ENCODE measurements around the gene LAMA1. TPM values are rescaled to one million over a fixed set of nuclear protein-coding genes. Genes with fewer than 3 reads are reported as not detected.

The LAMA1 gene
- total RNA-seq, 1 experiment from 2014 or later = 129 TPM

DNA sequence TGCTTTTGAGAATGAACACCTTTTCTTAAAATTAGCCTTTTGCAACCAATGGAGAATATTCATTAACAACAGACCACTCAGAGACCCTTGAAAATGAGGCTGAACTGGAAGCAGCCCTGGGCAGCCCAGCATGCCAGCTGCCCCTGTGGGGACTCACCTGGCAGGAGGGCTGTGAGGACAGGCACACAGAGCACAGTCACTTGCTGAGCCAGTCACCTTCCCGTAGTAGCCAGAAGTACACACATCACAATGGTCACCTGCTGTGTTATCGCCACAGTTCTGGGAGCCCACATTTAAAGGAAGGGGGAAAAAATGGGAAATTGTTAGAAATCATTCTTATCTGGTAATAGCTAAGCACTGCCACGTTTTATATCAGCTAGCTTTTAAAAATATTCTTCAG is 115.5 kb downstream of the LAMA1 start:
- H3K4me3 Mint-ChIP-seq (ENCODE audit: unreplicated experiment) = no peak overlapping the region

GRCh38 chr18:7000484-7001096 is 117.0 kb downstream of the LAMA1 start:
- no peaks in the 10 kb centered on the region for H3K27me3 ChIP-seq (replicated peaks; ENCODE audit: control insufficient read depth, insufficient read depth, low read length)
- no peak for DNase-seq
- no peaks in the 10 kb centered on the region for H3K4me1 Mint-ChIP-seq (ENCODE audit: low read depth, unreplicated experiment)
- H3K27me3 Mint-ChIP-seq (ENCODE audit: insufficient read depth, unreplicated experiment) = no peaks in the 10 kb centered on the region
- H3K4me3 Mint-ChIP-seq (ENCODE audit: unreplicated experiment) = no peak overlapping the region
- H3K4me1 ChIP-seq = no peaks in the 10 kb centered on the region
- no TSS peak for BruUV-seq (replicated peaks)
- intact Hi-C loops (cut with micrococcal nuclease; ENCODE audit: unreplicated experiment) = loop anchor here (1.0 to 2.0 kb wide), 2 partner anchors 72 to 80 kb away; no protein-coding TSS in a partner anchor
- CTCF ChIA-PET = interaction anchor here (1.0 kb wide), 1 partner anchor 81 kb away, joined by 7 read pairs; no protein-coding TSS in a partner anchor
- POLR2A ChIA-PET = no interaction called here
- H3K4me3 ChIP-seq (ENCODE audit: low read depth, low read length) = no peak overlapping the region
- no peaks in the 10 kb centered on the region for H3K9me3 Mint-ChIP-seq (ENCODE audit: unreplicated experiment)
- peaks cover 34% of the 10 kb centered on the region for H3K36me3 Mint-ChIP-seq (ENCODE audit: insufficient read depth, unreplicated experiment)
- H3K27ac Mint-ChIP-seq (ENCODE audit: unreplicated experiment) = no peak overlapping the region
- peak; percentile 42 to 45 for TF ChIP-seq CTCF (IDR thresholded peaks at IDR 0.05; ENCODE audit: insufficient read depth in 1 of 2, low read depth in 1 of 2, low read length in 1 of 2, severe bottlenecking in 1 of 2, unreplicated experiment in 1 of 2)
- peaks cover 5% of the 10 kb centered on the region for H3K36me3 ChIP-seq (ENCODE audit: control insufficient read depth, insufficient read depth, low read length)
- no peaks in the 10 kb centered on the region for H3K9me3 ChIP-seq

More for the DNA sequence above, 115.5 kb downstream of the LAMA1 start:
- TF ChIP-seq CTCF (IDR thresholded peaks at IDR 0.05; ENCODE audit: insufficient read depth in 1 of 2, low read depth in 1 of 2, low read length in 1 of 2, severe bottlenecking in 1 of 2, unreplicated experiment in 1 of 2) = no peak
- intact Hi-C loops (cut with micrococcal nuclease; ENCODE audit: unreplicated experiment) = no loop called here
- Mint-ChIP-seq H3K27ac (ENCODE audit: unreplicated experiment) (no peak overlapping the region), H3K27me3 (ENCODE audit: insufficient read depth, unreplicated experiment) (no peaks in the 10 kb centered on the region), H3K4me1 (ENCODE audit: low read depth, unreplicated experiment) (no peaks in the 10 kb centered on the region), H3K36me3 (ENCODE audit: insufficient read depth, unreplicated experiment) (peaks cover 39% of the 10 kb centered on the region), H3K9me3 (ENCODE audit: unreplicated experiment) (no peaks in the 10 kb centered on the region)
- ChIA-PET POLR2A (no interaction called here), CTCF (no interaction called here)
- H3K4me3 ChIP-seq (ENCODE audit: low read depth, low read length) = no peak overlapping the region
- H3K36me3 ChIP-seq (ENCODE audit: control insufficient read depth, insufficient read depth, low read length) = peaks cover 7% of the 10 kb centered on the region
- no TSS peak for BruUV-seq (replicated peaks)
- H3K9me3 ChIP-seq = no peaks in the 10 kb centered on the region
- DNase-seq = no peak
- no peaks in the 10 kb centered on the region for H3K4me1 ChIP-seq
- H3K27me3 ChIP-seq (replicated peaks; ENCODE audit: control insufficient read depth, insufficient read depth, low read length) = no peaks in the 10 kb centered on the region

- no peak for TF ChIP-seq CTCF (IDR thresholded peaks at IDR 0.05; ENCODE audit: insufficient read depth in 1 of 2, low read depth in 1 of 2, low read length in 1 of 2, severe bottlenecking in 1 of 2, unreplicated experiment in 1 of 2)
- Mint-ChIP-seq H3K27me3 (ENCODE audit: insufficient read depth, unreplicated experiment) (no peaks in the 10 kb centered on the region), H3K4me3 (ENCODE audit: unreplicated experiment) (no peak overlapping the region), H3K27ac (ENCODE audit: unreplicated experiment) (no peak overlapping the region), H3K4me1 (ENCODE audit: low read depth, unreplicated experiment) (no peaks in the 10 kb centered on the region), H3K9me3 (ENCODE audit: unreplicated experiment) (no peaks in the 10 kb centered on the region), H3K36me3 (ENCODE audit: insufficient read depth, unreplicated experiment) (peaks cover 45% of the 10 kb centered on the region)
- Histone ChIP-seq H3K4me1 (no peaks in the 10 kb centered on the region), H3K9me3 (no peaks in the 10 kb centered on the region), H3K36me3 (ENCODE audit: control insufficient read depth, insufficient read depth, low read length) (peaks cover 1% of the 10 kb centered on the region), H3K4me3 (ENCODE audit: low read depth, low read length) (no peak overlapping the region), H3K27me3 (replicated peaks; ENCODE audit: control insufficient read depth, insufficient read depth, low read length) (no peaks in the 10 kb centered on the region)
- intact Hi-C loops (cut with micrococcal nuclease; ENCODE audit: unreplicated experiment) = no loop called here
- DNase-seq = no peak
- ChIA-PET POLR2A (no interaction called here), CTCF (no interaction called here)
- no TSS peak for BruUV-seq (replicated peaks)
Observed at GRCh38 chr18:6997808-6998207, 119.8 kb downstream of the LAMA1 start.

All from Caco-2 (cell line).